RPMI7951 (cell line): ENCODE measurements around the gene HDGFL3. TPM values are rescaled to one million over a fixed set of nuclear protein-coding genes. Genes with fewer than 3 reads are reported as not detected.
A peak's percentile ranks its signal among the peaks of the same experiment; 100 is the strongest.
"Not testable (repeated sequence)": the region's sequence is repeated elsewhere in the genome, so short reads cannot be mapped to it uniquely, and the experiment has no call there.

ENCODE experiments used
- DNase-seq: peaks from one replicate; pipeline ENCODE4 v3.0.0-alpha.2; 2012; ENCODE audit warnings: low read depth
- total RNA-seq: library from RNA; depleted of rRNA; stranded (reverse); fragments of >200 nt; shearing (Covaris generic); gene quantifications from 2 replicates; pipeline ENCODE4 v1.2.3, GENCODE V29; 2014

Gene HDGFL3
- total RNA-seq, 1 experiment from 2014 or later: 33.3 TPM

DNA sequence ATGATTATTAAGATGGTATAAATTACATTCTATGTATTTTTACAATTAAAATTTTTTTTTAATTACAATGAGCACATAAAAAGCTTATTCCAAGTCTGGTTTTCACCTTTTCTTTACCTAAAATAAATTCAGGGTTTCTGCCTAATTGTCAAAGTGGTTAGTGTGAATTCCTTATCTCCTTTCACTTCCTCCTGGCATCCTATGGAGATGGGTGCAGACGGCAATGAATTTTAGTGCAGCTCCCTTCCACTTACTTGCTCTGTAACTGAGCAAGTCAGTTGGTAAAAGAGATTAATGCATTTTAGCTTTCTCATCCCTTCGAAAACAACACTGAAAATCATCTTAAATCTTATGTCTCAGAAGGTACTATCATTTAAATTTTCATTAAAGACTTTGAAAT, 13.1 kb downstream of the HDGFL3 start:
- DNase-seq: no peak

GRCh38 chr15:83193721-83194120, 13.9 kb downstream of the HDGFL3 start:
- DNase-seq: no peak

DNA sequence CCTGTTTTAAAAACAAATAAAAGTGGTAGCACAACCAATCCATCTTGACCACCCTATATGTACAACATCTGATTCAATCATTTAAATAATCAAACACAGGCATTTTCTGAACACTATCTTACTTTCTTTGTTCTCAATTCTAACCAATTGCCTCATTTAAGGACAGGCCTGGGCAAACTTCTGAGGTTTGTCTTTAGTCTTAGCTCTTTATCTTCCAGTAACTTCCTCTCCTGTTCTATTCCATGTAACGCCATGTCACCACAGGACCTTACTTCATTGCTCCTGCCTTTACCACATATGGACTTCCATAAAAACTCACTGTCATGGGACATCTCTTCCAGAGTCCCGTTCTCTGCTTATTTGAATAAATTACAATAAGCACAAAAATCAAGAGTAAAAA, 14.9 kb downstream of the HDGFL3 start:
- DNase-seq: no peak

DNA sequence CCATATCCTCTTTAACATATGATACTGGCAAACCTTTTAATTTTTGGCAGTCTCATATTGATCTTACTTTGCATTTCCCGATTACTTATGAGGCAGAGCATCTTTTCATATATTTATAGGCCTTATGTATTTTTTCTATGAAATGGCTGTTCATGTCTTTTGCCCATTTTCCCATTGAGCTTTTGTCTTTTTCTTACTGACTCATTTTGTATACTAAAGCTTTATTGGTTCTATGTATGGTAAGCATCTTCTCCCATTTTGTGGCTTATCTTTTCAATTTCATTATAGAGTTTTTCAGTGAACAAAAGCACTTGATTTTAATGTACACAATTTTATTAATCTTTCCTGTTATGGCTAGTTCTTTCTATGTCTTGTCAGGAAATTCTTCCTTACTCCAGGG, 17.2 kb downstream of the HDGFL3 start:
- DNase-seq: no peak

GRCh38 chr15:83185561-83185960, 22.1 kb downstream of the HDGFL3 start:
- no peak for DNase-seq

GRCh38 chr15:83178869-83179325, 28.7 kb downstream of the HDGFL3 start:
- DNase-seq: no peak

GRCh38 chr15:83178390-83178789, 29.2 kb downstream of the HDGFL3 start:
- DNase-seq: no peak

DNA sequence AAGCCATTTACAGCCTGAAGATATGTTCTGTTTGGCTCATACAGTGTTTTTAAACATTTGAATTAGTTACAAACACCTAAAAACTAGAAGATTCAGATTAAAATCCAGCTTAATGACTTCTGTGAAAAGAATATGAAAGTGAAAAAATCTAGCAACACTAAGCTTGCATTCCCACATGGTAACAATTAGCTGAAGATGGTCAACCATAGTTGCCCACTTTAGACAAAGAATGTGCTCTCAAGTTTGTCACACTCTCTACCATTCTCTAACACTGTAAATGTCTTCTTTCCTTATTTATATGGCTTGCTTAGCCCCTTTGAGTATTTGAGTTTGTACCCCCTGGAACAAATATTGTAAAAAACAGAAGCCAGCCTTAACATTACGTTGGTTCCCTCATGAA, 32.7 kb downstream of the HDGFL3 start:
- peak; percentile 36 for DNase-seq

DNA sequence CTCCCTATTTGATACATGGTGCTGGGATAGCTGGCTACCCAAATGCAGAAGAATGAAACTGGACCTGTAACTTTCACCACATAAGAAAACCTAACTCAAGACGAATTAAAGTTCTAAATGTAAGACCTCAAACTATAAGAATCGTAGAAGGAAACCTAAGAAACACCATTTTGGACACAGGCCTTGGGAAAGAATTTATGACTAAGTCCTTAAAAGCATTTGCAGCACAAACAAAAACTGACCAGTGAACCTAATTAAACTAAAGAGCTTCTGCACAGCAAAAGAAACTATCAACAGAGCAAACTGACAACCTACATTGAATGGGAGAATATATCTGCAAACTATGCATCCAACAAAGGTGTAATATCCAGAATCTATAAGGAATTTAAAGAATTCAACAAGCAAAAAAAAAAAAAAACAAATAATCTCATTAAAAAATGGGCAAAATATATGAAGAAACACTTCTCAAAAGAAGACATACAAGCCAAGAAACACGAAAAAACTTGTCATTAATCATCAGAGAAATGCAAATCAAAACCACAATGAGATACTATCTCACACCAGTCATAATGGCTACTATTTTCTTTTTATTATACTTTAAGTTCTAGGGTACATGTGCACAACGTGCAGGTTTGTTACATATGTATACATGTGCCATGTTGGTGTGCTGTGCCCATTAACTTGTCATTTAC, 37.0 kb downstream of the HDGFL3 start:
- peak; percentile 10 for DNase-seq

DNA sequence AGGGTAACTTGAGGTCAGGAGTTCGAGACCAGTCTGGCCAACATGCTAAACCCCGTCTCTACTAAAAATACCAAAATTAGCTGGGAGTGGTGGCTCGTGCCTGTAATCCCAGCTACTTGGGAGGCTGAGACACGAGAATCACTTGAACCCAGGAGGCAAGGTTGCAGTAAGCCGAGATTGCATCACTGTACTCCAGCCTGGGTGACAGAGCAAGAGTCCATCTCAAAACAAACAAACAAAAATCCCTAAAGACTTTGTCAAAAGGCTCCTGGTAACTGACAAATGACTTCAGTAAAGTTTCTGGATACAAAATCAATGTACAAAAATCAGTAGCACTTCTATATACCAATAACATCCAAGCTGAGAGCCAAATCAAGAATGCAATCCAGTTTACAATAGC, 38.0 kb downstream of the HDGFL3 start:
- DNase-seq: not testable (repeated sequence)

GRCh38 chr15:83166830-83167229, 40.8 kb downstream of the HDGFL3 start:
- no peak for DNase-seq

- DNase-seq: no peak
These were observed 41.4 kb downstream of the HDGFL3 start for GRCh38 chr15:83166218-83166617.

DNA sequence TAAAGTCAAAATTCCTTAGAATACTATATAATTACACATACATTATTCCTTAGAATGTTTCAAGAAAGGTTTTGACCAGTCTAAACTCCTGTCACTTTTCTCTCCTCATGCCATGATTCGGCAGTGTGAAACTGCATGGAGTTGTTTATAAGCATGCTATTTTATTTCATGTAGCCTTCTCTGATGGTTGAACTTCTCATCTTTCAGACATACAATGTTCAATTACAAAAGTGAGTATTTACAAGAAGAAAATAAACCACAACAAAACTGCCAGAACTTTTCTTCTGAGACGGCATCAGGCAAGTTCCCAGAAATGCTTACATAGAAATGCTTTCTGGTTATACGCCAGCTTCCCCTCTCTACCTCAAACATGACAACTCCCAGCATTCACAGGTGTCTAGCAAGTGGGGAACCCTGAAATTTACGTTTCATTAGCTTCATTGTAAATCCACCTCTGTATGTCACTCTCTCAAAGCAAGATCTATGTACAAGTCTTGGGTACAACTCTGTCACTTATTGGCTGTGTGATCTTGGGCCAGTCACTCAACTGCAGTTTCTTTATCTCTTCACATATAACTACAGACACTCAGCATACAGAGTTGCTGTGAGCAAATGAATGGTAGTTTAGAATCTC, 42.7 kb downstream of the HDGFL3 start:
- DNase-seq: no peak

GRCh38 chr15:83164111-83164770, 43.4 kb downstream of the HDGFL3 start:
- DNase-seq: peak; percentile 8

DNA sequence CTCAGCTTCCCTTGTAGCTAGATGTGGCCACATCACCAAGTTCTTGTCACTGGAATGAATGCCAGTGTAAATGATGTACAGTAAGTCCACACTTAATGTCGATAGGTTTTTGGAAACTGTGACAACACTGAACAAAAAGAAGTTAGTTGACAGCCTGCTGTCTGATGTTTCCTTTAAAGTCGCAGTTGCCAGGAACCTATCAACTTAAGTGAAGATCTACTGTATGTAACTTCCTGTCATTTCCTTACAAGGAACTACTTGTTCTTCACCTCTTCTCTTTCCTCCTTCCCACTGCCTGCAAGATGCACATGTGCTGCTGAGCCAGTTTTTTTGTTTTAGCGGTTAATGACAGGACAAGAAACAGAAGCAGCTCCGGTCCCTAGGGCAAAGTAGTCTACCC, 44.6 kb downstream of the HDGFL3 start:
- DNase-seq: no peak

GRCh38 chr15:83160741-83161140, 46.9 kb downstream of the HDGFL3 start:
- no peak for DNase-seq

DNA sequence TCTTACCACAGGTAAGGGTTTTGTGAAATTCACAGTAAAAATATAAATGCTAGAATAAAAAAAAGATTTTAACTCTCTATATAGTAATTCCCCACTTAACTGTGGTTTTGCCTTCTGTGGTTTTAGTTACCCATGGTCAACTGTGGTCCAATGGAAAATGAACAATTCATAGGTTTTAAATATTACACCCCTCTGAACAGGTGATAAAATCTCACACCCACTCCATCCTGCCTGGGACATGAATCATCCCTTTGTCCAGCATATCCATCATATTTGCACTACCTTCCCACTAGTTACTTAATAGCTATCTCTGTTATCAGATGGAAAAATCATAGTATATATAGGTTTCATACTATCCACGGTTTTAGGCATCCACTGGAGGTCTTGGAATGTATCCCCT, 49.2 kb downstream of the HDGFL3 start:
- no peak for DNase-seq

GRCh38 chr15:83155942-83156341, 51.7 kb downstream of the HDGFL3 start:
- DNase-seq: no peak

- DNase-seq: no peak
These were observed 54.3 kb downstream of the HDGFL3 start for GRCh38 chr15:83153288-83153687.

DNA sequence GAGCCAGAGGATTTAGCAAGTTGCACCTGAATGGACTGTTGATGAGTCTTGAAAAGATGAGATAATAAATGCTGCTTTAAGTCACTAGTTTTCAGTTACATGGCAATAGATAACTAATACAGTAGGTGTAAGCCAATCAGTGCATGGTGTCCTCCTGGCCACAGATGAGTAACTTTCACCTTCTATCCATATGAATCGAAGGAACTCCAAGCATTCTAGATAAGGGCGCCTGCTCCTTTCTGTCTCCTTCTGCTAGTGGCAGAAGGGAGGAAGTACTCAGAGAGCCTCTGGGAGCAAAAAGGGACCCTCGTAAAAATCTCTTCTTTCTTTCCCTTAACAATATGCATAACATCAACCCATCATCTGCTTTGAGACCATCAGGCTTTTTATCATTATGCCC, 62.9 kb downstream of the HDGFL3 start:
- DNase-seq: no peak

GRCh38 chr15:83142151-83142550, 65.5 kb downstream of the HDGFL3 start:
- not testable (repeated sequence) for DNase-seq

DNA sequence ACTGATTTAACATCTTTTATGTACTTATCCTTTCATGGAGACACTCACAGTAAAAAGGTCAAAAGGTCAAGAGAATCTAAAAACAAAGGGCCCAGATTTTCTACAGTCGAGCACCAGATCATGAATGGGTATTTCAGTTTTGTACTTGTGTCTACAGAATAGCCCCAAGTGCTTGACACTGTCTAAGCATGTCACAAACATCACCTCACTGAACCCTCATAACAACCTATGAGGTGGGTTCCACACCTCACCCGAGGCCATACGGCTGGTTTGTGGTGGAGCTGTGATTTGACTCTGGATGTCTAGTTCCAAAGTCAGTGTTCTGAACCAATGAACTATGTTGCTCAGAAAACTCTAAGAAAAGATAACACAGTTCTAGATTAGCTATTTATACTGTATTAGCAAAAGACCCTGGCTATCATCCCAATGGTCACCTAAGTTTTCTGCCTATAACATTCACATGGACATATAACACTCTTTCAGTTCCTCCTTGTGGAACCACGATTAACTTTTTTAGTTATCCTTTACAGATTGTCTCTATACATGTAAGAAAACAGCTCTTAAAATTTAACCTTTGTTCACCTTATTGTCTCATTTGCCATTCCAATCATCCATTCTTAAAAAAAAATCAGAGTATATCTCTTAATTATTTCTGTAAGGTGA, 74.6 kb downstream of the HDGFL3 start:
- DNase-seq: no peak

DNA sequence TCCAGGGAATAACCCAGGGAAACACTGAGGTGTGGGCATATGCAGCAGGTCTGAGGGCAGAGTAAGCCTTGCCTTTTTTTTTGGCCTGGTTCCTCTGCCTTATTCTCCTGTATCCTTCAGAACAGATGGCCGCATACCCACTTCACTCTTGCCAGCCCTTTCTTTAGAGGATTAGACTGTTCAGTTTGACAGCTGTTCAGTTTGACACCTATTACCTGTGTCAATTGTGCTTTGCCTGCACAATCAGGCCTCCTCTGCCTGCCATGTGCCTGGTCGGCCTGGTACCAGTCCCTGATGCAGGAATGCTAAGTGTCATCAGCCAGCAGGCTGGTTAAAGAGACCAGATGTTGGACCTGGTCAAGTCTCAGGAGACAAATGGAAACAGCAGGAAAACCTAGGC, 77.8 kb downstream of the HDGFL3 start:
- DNase-seq: no peak
